Keratinocyte (primary cell): ENCODE measurements around the gene IRF1. TPM values are rescaled to one million over a fixed set of nuclear protein-coding genes. Genes with fewer than 3 reads are reported as not detected.

Experiments used
- DNase-seq: peaks from one replicate; pipeline ENCODE4 v3.0.0-alpha.2; 2011; ENCODE audit warnings: low read depth, missing footprints, low spot score
- FAIRE-seq: peaks from 2 replicates; lab custom pipeline; 2011; peaks lifted over from hg19 to GRCh38; lab: Jason Lieb, UNC
- H2AFZ ChIP-seq: 2 replicates; pipeline ENCODE4 v1.6.0; 2012; ENCODE audit warnings: low read length, control low read depth, inconsistent platforms; ENCODE audit not compliant: control insufficient read depth
- H3K27ac ChIP-seq: 2 replicates; pipeline ENCODE4 v1.5.1; 2011; ENCODE audit warnings: low read length; ENCODE audit not compliant: control insufficient read depth, insufficient read depth
- H3K27me3 ChIP-seq: 3 replicates; pipeline ENCODE4 v1.6.0; 2011; ENCODE audit warnings: low read length; ENCODE audit not compliant: control insufficient read depth, insufficient read depth; ENCODE audit errors: extremely low read depth
- H3K36me3 ChIP-seq, 2 experiments: 2 replicates in 1 of 2; 3 replicates in 1 of 2; pipeline ENCODE4 v1.5.1; 2011; ENCODE audit warnings: low read length in 2 of 2, mild to moderate bottlenecking in 1 of 2; ENCODE audit not compliant: control insufficient read depth in 2 of 2, insufficient read depth in 2 of 2; ENCODE audit errors: extremely low read depth in 1 of 2
- H3K4me1 ChIP-seq: 3 replicates; pipeline ENCODE4 v1.5.1; 2011; ENCODE audit warnings: low read length; ENCODE audit not compliant: control insufficient read depth, insufficient read depth; ENCODE audit errors: extremely low read depth
- H3K4me2 ChIP-seq: 3 replicates; pipeline ENCODE4 v1.6.0; 2011; ENCODE audit warnings: low read depth, low read length; ENCODE audit not compliant: control insufficient read depth, insufficient read depth; ENCODE audit errors: extremely low read depth
- H3K4me3 ChIP-seq, 3 experiments: fragments of 200-600 bp in 1 of 3; sonication (generic) in 1 of 3; 2 replicates in 2 of 3; 3 replicates in 1 of 3; pipeline ENCODE4 v1.5.1; 2011 to 2016; ENCODE audit warnings: low read length in 3 of 3, mild to moderate bottlenecking in 3 of 3, control low read depth in 2 of 3, inconsistent platforms in 1 of 3, low read depth in 1 of 3, mixed read lengths in 1 of 3, mixed run types in 1 of 3, moderate library complexity in 1 of 3; ENCODE audit not compliant: control insufficient read depth in 2 of 3, insufficient read depth in 2 of 3; ENCODE audit errors: extremely low read depth in 1 of 3
- H3K79me2 ChIP-seq: 2 replicates; pipeline ENCODE4 v1.6.0; 2012; ENCODE audit warnings: low read length; ENCODE audit not compliant: control insufficient read depth, insufficient read depth
- H3K9ac ChIP-seq: 3 replicates; pipeline ENCODE4 v1.6.0; 2011; ENCODE audit warnings: low read length; ENCODE audit not compliant: control insufficient read depth, insufficient read depth; ENCODE audit errors: extremely low read depth
- H3K9me1 ChIP-seq: 3 replicates; pipeline ENCODE4 v1.6.0; 2011; ENCODE audit warnings: low read length; ENCODE audit not compliant: control insufficient read depth, insufficient read depth; ENCODE audit errors: extremely low read depth
- H3K9me3 ChIP-seq: 2 replicates; pipeline ENCODE4 v1.5.1; 2012; ENCODE audit warnings: low read depth, low read length; ENCODE audit not compliant: control insufficient read depth
- H4K20me1 ChIP-seq: 3 replicates; pipeline ENCODE4 v1.6.0; 2011; ENCODE audit warnings: low read length; ENCODE audit not compliant: control insufficient read depth, insufficient read depth; ENCODE audit errors: extremely low read depth
- EZH2 ChIP-seq: IDR thresholded peaks from one replicate; pipeline ENCODE4 v1.6.1; 2012; ENCODE audit warnings: inconsistent platforms, mild to moderate bottlenecking, low read length, moderate library complexity
- dilution Hi-C: fragments of 300-500 bp; cut with MboI; formaldehyde crosslinking; loops from one replicate; pipeline ENCODE4 v1.7.0; 2020; ENCODE audit warnings: low sequenced_read_pairs; ENCODE audit not compliant: extremely low pct_ligation_motif_present
- polyA plus RNA-seq, 5 experiments: library from polyadenylated mRNA; depleted of rRNA in 3 of 5; stranded (reverse) in 3 of 5; stranded (forward) in 1 of 5; unstranded in 1 of 5; fragments of >200 nt; gene quantifications; 1 replicate in 1 of 5; 2 replicates in 3 of 5; 3 replicates in 1 of 5; pipeline versions ENCODE4 v1.2.1 to v1.2.3, GENCODE V29; 2011 to 2012; ENCODE audit warnings: missing spikeins in 2 of 5, low read depth in 1 of 5, low replicate concordance in 1 of 5
- TF ChIP-seq, protein P1 (sequence below), 3 experiments: IDR thresholded peaks in 1 of 3; conservative IDR thresholded peaks in 1 of 3; optimal IDR thresholded peaks in 1 of 3; 2 replicates in 2 of 3; 3 replicates in 1 of 3; pipeline versions ENCODE3 to v1.5.1; 2011; ENCODE audit warnings: low read length in 3 of 3, mild to moderate bottlenecking in 3 of 3, moderate library complexity in 2 of 3, control low read depth in 1 of 3, inconsistent platforms in 1 of 3; ENCODE audit not compliant: insufficient read depth in 2 of 3; ENCODE audit errors: extremely low read depth in 1 of 3

IRF1 gene
- polyA plus RNA-seq, 1 donor (not counting 4 experiments of a cell fraction or from before 2014, with no cell fraction given), result 6.2 TPM

DNA sequence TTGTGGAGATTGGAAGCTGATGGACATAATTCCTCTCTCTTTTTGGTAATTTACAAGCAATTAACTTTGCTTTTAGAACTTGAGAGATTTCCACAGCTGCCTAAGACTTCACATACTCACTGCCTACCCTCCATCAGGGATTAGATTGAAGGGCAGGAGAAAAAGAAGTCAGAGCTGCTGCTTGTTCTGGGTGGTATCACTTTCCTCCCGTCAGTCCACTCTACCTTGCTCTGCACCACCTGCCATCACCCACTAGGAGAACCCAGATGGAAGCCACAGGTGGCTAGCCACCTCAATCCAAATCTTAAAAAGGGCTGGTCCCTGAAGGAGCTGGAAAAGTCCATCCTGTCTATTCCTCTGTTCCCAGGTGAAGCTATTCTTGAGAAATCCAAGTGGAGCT, 10.5 kb downstream of the IRF1 start:
- no peak overlapping the region for H3K9ac ChIP-seq
- FAIRE-seq (no peak), DNase-seq (no peak)
- no peaks in the 10 kb centered on the region for H4K20me1 ChIP-seq
- no peaks in the 10 kb centered on the region for H3K27me3 ChIP-seq
- H3K4me1 ChIP-seq, result peaks cover 22% of the 10 kb centered on the region
- peaks cover 10 to 16% of the 10 kb centered on the region in 2 experiments for H3K36me3 ChIP-seq
- no peak overlapping the region for H3K27ac ChIP-seq
- no peaks in the 10 kb centered on the region for H3K9me3 ChIP-seq
- H3K9me1 ChIP-seq, result peaks cover 5% of the 10 kb centered on the region
- dilution Hi-C loops, result no loop called here
- no peak overlapping the region for H3K4me2 ChIP-seq
- no peaks in the 10 kb centered on the region for H3K79me2 ChIP-seq
- H3K4me3 ChIP-seq, result no peak overlapping the region
- no peak overlapping the region for H2AFZ ChIP-seq
- TF ChIP-seq, protein P1, sequence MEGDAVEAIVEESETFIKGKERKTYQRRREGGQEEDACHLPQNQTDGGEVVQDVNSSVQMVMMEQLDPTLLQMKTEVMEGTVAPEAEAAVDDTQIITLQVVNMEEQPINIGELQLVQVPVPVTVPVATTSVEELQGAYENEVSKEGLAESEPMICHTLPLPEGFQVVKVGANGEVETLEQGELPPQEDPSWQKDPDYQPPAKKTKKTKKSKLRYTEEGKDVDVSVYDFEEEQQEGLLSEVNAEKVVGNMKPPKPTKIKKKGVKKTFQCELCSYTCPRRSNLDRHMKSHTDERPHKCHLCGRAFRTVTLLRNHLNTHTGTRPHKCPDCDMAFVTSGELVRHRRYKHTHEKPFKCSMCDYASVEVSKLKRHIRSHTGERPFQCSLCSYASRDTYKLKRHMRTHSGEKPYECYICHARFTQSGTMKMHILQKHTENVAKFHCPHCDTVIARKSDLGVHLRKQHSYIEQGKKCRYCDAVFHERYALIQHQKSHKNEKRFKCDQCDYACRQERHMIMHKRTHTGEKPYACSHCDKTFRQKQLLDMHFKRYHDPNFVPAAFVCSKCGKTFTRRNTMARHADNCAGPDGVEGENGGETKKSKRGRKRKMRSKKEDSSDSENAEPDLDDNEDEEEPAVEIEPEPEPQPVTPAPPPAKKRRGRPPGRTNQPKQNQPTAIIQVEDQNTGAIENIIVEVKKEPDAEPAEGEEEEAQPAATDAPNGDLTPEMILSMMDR (optimal IDR thresholded peaks at IDR 0.05 in 1 of 3, IDR thresholded peaks at IDR 0.05 in 1 of 3, conservative IDR thresholded peaks at IDR 0.05 in 1 of 3; ENCODE audit: extremely low read depth in 1 of 3, insufficient read depth in 2 of 3, low read length in 3 of 3), result no peak
- TF ChIP-seq EZH2, result no peak

DNA sequence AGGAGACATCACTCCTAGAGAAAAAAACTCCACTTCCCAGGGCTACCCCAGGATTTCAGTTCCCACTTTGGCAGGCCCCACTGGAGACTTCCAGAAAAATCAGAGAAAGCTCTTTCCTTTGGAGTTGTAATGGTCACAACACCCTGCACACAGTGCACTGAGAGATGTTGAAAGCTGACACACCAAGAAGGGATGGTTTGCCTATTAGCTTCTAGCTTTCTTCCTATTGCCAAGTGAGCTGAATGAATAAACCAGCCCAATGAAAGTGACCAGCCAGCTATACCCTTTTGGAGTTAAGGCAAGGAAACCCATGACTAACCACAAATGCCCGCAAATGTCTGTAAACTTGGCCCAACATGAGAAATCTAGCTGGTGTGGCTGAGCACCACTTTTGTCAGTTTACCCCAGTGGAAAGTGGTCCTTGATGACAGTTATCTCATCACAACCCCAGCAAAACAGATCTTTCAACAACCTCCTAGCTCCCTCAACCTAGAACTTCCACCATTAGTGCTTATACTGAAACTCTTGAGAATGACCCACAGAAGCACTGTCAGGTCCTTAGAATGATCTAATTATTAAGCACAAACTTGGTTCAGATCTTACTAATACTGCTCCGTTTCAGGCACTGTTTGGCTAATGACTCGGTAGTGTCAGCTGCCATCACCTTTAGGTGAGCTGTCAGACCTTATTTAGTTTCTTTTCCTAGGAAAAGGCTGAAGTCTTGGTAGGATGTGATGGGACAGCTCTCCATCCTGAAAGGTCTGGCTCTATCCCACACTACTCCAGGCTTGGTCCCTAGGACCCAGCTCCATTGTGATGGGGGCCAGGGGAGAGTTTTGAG, 11.2 kb downstream of the IRF1 start:
- no peak overlapping the region for H2AFZ ChIP-seq
- H3K9me3 ChIP-seq, result no peaks in the 10 kb centered on the region
- dilution Hi-C loops, result no loop called here
- peaks cover 1% of the 10 kb centered on the region for H3K9me1 ChIP-seq
- TF ChIP-seq, protein P1 (optimal IDR thresholded peaks at IDR 0.05 in 1 of 3, IDR thresholded peaks at IDR 0.05 in 1 of 3, conservative IDR thresholded peaks at IDR 0.05 in 1 of 3; ENCODE audit: extremely low read depth in 1 of 3, insufficient read depth in 2 of 3, low read length in 3 of 3), result no peak
- no peak for TF ChIP-seq EZH2
- no peaks in the 10 kb centered on the region for H3K79me2 ChIP-seq
- DNase-seq, result no peak
- no peaks in the 10 kb centered on the region for H4K20me1 ChIP-seq
- FAIRE-seq, result no peak
- H3K4me3 ChIP-seq, result no peak overlapping the region
- H3K4me2 ChIP-seq, result no peak overlapping the region
- H3K27ac ChIP-seq, result no peak overlapping the region
- no peaks in the 10 kb centered on the region for H3K27me3 ChIP-seq
- H3K4me1 ChIP-seq, result peaks cover 19% of the 10 kb centered on the region
- peaks cover 9 to 12% of the 10 kb centered on the region in 2 experiments for H3K36me3 ChIP-seq
- no peak overlapping the region for H3K9ac ChIP-seq
